Suppressor macrophage treated with lipopolysaccharide for 1 hour (primary cell): ENCODE data around the gene TRMU.
"Not testable (repeated sequence)": the region's sequence is repeated elsewhere in the genome, so short reads cannot be mapped to it uniquely, and the experiment has no call there.

Experiments used
- DNase-seq, 3 donors: peaks; one replicate each; pipeline ENCODE4 v3.0.0-alpha.2; 2020 to 2022

TRMU gene

DNA sequence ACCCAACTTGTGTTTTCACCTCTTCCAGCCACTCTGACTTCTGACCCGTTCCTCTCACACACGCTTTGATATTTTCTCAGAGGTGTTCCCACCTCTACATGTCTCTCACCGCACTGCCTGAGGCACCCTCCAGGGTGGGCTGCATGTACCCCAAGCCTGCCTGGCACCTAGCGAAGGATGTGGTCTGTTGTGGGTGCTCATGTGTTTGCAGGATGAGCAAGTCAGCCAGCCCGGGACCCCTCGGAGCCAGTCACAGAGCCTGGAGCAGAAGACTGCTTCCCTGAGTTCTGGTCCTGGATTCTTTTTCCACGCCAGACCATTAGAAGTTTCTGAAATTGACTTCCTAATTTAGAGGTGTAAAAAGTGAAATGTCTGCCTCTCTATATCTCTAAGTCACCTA is 35.0 kb upstream of the TRMU start:
- no peak for DNase-seq

DNA sequence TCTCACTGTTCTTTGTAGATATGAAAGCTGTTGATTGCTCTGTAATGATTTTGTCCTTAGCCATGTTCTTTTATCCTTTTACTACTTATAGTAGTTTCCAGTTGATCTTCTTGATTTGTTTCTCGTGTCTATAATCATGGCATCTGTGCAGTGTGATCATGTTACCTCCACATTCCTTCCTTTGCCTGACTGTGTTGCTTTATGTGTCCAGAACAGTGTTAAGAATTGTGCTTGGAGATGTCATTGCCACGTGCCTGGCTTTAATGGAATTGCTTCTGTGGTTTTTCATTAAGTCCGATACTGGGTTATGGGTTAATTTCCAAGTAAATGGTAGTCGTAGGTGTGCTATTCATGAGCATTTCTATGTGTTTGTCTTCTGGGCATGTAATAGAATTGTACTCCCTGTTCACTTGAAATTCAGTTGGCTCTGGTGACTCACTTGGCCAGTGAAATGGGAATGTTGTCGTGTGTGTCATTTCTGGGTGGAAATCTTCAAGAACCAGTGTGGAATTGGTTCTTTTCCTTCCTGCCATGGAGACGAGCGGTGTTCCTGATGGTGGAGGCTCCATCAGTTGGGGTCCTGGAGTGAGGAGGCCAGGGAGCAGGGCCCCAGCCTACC is 32.1 kb upstream of the TRMU start:
- DNase-seq: no peak

GRCh38 chr22:46308283-46308988 is 27.1 kb upstream of the TRMU start:
- no peak for DNase-seq

DNA sequence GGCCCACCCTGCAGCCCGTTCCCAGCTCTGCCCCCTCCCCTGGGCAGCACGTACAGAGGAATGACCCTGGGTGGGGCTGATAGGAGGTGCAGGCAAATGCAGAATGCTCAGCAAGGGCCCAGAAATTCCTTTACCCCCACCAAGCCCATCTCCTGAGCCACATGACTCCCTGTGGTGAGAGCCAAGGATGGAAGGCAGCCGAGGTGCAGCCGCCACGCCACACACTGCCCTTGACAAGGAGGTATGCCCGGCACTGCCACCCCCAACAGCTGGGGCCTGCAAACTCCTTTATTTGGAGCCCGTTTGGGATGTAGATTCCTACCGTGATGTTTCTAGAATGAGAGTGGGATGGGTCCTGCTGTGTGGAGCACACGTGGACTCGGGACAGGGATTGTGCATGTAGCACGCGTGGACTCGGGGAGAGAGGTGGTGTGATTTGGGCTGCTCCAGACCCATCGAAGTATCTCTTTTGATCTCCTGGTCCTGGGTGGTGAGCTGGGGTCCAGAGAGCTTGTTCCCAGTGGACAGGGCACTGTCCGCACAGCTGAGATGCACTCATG is 25.9 kb upstream of the TRMU start:
- DNase-seq: no peak

GRCh38 chr22:46312056-46312455 is 23.5 kb upstream of the TRMU start:
- no peak for DNase-seq

DNA sequence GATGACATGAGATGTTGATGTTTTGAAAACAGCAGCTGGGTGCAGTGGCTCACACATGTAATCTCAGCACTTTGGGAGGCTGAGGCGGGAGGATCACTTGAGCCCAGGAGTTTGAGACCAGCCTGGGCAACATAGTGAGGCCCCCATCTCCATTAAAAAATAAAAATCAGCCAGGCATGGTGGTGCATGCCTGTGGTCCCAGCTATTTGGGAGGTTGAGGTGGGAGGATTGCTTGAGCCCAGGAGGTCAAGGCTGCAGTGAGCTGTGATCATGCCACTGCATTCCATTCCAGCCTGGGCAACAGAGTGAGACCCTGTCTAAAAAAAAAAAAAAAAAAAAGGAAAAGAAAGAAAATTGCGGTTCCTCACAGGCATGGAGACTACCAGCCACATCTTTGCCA is 22.7 kb upstream of the TRMU start:
- DNase-seq: not testable (repeated sequence)

DNA sequence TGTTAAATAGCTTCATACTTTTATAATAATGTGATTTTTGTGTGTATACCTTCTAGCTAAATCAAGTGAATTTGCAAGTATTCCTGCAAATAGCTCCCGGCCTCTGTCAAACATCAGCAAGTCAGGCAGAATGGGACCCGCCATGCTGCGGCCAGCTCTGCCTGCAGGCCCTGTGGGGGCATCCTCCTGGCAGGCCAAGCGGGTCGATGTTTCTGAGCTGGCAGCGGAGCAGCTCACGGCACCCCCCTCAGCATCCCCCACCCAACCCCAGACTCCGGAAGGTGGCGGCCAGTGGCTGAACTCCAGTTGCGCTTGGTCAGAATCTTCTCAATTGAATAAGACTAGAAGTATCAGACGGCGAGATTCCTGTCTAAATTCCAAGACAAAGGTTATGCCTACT is 19.5 kb upstream of the TRMU start:
- no peak for DNase-seq

- no peak for DNase-seq
Observed at GRCh38 chr22:46317646-46318045, 17.9 kb upstream of the TRMU start.

- no peak for DNase-seq
Observed at GRCh38 chr22:46318576-46318975, 16.9 kb upstream of the TRMU start.

GRCh38 chr22:46319319-46319718 is 16.2 kb upstream of the TRMU start:
- no peak for DNase-seq

- no peak for DNase-seq
Observed at GRCh38 chr22:46320166-46320710, 15.3 kb upstream of the TRMU start.

GRCh38 chr22:46320716-46321386 is 14.7 kb upstream of the TRMU start:
- DNase-seq: no peak

DNA sequence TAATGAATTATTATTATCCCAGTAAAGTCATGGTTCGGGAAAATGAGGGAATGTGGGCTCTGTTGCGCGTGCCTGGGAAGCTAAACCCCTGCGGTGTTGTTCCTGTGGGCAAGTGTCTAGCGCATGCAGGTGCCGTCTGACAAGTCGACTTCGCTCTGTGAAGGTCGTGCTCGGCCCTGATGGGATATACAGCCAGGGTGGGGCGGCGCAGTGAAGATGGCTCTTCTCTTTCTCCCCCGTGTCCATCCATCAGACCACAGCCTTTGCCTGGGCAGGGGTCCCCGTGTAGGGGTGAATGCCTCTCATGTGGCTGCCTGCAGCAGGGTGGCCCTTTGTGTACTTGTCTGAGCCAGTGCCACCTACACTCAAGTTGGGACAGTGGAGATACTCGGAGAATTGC is 12.8 kb upstream of the TRMU start:
- no peak for DNase-seq

DNA sequence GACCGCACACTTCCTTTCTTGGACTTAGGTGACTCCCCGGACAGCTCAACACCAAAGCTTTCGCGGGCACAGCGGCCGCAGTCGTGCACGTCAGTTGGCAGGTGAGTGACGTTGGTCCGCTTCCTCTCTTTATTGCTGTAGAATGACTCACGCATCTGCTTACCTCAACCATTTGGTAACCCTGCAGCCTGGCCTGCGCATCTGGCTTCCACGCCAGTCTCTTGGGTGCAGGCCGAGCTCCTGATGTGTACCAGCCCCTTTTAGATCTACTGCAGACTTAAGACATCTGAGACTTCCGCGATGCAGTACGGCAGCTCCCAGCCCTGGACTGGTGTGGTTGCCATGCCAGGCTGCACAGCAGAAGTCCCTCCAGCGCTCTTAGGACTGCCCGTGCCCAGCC is 12.4 kb upstream of the TRMU start:
- no peak for DNase-seq

GRCh38 chr22:46326066-46326680 is 9.3 kb upstream of the TRMU start:
- DNase-seq: no peak

- DNase-seq: no peak
Observed at GRCh38 chr22:46327691-46328465, 7.6 kb upstream of the TRMU start.

GRCh38 chr22:46328797-46329196 is 6.7 kb upstream of the TRMU start:
- DNase-seq: no peak

- no peak for DNase-seq
Observed at GRCh38 chr22:46329616-46330015, 5.9 kb upstream of the TRMU start.

- no peak for DNase-seq
Observed at GRCh38 chr22:46330426-46330825, 5.1 kb upstream of the TRMU start.

- DNase-seq: no peak
Observed at GRCh38 chr22:46331496-46331895, 4.0 kb upstream of the TRMU start.

DNA sequence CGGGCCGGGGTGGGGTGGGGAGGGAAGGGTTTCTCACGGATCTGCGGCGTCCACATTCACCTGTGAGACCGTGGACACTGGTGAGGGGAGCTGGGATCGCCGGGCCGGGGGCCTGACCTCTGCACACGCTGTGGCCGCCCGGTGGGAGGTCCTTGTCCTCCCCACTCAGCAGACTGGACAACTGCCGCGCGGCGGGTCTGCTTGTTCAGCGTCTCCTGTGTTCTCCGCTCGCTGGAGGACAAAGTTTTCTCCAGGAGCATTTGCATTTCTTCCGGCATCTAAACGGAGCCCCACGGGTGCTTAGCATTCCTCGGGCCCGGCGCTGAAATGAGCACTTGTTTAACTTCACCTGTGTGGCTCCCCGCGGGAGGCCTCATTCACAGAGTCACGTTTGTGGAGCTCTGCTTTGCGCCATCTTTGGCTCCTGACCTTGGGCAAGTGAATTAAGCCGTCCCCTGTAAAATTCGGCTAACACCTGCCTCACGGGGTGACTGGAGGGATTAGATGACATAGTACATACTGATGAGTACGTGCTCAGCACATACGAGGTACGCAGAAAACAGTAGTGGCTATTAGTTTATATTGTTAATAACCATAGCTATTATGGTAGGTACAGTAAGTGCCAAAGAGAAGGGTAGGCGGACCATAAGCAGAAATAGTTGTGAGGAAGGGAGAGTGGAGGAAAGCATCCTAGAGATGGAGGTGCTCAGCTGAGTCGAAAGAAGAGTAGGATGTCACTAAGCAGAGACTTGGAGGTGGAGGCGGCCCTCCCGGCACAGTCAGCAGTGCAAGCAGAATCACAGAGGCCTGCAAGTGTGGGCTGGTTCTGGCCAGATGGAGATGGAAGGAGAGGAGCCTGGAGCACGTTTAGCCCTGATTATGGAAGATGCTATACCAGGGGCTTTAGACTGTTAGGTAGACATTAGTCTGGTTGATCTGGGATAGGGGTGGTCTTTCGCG is 885 bp downstream of the TRMU start:
- DNase-seq: peak; percentile 22 to 58 (median 24)
